ENCODE data around the gene CFAP65.
A peak's percentile ranks its signal among the peaks of the same experiment; 100 is the strongest.

CFAP65 gene, protein sequence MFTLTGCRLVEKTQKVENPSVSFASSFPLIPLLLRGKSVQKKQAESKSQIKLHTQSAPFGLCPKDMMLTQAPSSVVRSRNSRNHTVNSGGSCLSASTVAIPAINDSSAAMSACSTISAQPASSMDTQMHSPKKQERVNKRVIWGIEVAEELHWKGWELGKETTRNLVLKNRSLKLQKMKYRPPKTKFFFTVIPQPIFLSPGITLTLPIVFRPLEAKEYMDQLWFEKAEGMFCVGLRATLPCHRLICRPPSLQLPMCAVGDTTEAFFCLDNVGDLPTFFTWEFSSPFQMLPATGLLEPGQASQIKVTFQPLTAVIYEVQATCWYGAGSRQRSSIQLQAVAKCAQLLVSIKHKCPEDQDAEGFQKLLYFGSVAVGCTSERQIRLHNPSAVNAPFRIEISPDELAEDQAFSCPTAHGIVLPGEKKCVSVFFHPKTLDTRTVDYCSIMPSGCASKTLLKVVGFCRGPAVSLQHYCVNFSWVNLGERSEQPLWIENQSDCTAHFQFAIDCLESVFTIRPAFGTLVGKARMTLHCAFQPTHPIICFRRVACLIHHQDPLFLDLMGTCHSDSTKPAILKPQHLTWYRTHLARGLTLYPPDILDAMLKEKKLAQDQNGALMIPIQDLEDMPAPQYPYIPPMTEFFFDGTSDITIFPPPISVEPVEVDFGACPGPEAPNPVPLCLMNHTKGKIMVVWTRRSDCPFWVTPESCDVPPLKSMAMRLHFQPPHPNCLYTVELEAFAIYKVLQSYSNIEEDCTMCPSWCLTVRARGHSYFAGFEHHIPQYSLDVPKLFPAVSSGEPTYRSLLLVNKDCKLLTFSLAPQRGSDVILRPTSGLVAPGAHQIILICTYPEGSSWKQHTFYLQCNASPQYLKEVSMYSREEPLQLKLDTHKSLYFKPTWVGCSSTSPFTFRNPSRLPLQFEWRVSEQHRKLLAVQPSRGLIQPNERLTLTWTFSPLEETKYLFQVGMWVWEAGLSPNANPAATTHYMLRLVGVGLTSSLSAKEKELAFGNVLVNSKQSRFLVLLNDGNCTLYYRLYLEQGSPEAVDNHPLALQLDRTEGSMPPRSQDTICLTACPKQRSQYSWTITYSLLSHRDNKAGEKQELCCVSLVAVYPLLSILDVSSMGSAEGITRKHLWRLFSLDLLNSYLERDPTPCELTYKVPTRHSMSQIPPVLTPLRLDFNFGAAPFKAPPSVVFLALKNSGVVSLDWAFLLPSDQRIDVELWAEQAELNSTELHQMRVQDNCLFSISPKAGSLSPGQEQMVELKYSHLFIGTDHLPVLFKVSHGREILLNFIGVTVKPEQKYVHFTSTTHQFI (N-terminal part only)

DNA sequence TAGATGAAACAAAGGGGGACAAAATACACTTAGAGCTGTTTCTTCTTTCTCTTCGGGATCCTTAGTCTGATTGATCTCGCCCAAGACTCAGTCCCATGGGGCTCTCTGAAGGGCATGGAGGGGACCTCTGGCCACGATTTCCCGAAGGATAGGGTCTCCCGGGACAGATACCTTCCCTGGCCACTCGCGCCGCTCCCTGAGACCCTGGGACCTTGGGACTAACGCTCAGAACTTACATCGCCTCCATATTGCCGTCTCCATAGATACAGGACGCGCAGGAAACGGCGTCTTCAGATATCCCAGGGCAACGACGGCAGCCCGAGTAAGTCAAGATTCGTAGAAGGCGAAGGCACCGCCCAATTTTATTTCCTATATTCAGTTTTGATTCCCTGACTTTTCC is at the start of gene CFAP65:
TSS of gene CFAP65 (minus strand) at position 265 of the 400 bp plus-strand sequence. CDS start 2,468 bp downstream, outside the sequence.
- peak; percentile 57 for DNase-seq

DNA sequence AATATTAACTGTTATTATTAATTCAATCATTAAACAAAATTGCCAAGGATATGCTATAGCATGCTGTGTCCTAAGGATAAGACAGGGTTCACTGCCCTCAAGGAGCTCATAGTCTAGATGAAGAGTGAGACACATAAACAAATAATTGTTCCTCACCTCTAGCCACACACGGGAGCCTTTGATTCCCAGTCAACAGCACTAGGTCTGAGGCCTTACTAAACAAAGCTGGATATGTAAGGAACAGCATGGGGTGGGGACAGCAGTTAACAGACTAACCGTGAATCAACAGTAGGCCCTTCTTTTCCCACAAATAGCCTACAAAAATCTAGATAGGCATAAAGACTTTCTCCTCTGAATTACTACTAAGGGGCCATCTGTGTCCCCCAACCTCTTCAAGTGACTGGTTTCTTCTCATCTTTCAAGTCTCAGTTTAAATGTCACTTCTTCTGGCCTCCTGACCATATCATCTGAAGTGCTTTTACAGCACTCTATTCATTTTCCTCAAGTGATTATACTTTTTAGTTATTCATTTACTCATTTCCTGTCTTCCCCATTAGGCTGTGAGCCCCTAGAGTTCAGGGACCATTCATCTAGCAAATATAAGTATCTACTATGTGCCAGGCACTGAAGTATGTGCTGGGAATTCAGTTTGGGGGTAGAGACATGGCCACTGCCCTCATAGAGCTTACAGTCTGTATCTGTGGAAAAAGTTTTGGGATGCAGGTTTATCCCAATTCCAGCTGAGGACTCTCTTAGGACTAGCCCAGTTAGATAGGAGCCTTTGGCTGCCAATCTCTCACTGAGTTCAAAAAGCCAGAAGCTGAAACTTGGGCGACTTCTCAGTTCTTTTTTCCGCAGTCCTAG is 49.4 kb upstream of the CFAP65 start:
- DNase-seq = no peak

DNA sequence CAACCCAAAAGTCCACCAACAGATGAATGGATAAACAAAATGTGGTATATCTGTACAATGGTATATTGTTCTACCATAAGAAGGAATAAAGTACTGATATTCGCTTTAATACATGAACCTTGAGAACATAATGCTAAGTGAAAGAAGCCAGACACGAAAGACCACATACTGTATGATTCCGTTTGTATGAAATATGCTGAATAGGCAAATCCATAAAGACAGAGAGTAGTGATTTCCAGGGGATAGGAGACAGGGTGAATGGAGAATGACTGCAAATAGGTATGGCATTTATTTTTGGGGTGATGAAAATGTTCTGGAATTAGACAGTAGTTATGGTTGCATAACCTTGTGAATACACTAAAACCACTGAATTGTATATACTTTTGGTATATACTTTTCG is 48.0 kb upstream of the CFAP65 start:
- DNase-seq = no peak

DNA sequence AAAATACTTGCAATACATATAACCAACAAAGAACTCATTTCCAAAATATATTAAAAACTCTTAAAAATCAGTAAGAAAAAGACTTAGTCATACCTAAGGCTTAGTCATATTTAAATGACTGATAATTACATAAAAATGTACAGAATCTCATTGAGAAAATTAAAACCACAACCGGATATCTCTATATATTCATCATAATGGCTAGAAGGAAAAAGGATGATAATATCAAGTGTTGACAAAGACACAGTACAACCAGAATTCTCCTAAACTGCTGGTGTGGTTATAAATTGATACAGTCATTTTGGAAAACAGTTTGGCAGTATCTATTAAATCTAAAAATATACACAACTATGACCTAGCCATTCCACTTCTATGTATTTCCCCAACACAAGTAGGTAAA is 46.5 kb upstream of the CFAP65 start:
- DNase-seq = no peak

DNA sequence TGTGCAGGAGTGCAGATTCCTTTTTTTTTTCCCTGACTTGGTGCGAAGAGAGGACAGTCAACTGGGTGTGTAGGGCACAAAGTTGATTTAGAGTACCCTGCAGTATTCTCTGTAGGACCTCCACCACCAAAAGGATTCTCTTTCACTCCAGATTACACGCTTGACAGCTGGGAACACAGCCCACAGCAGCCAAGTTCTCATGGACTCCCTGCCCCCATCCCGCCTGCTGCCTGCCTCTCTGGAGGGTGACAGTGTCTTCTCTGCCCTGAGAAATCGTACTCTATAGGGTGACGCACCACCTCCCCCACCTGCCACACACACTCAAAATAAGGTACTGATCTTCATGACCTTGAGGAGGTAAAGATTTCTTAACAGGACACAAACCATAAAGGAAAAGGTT is 46.0 kb upstream of the CFAP65 start:
- no peak for DNase-seq

DNA sequence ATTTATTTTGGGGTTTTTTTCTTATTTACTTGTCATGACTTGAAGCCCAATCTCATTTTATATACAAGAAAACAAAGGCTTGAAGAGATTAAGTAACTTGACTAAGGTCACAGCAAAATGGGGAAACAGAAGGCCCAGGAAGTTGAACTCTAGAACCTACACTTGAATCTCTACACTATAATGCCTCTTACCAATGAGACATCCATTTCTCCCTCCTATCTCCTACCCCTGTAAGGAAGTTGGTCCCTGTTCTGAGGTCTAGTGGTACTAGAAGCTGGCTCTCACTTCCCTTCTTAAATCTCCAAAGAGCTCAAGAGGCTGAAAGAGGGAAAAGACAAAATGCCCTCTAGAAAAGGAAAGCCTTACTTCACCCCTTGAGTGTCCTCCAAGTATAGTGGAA is 44.9 kb upstream of the CFAP65 start:
- DNase-seq = no peak

DNA sequence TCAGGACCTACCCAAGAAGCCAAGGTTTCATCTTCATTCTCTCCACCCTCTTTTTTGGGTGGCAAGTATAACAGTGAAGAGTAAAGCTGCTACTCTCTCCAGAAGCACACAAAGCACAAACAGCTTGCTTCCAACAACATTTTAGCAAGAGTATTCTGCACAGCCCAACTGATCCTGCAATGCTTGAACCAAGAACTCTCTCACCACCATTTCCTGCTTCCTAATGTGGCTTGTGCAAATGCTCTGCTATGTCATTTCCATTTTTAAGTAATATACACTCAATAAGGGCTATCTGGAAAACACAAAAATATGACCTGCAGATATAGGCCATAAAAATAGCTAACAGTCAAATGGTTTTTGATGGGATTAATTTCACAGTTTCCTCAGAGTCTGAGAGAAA is 43.5 kb upstream of the CFAP65 start:
- DNase-seq = no peak

DNA sequence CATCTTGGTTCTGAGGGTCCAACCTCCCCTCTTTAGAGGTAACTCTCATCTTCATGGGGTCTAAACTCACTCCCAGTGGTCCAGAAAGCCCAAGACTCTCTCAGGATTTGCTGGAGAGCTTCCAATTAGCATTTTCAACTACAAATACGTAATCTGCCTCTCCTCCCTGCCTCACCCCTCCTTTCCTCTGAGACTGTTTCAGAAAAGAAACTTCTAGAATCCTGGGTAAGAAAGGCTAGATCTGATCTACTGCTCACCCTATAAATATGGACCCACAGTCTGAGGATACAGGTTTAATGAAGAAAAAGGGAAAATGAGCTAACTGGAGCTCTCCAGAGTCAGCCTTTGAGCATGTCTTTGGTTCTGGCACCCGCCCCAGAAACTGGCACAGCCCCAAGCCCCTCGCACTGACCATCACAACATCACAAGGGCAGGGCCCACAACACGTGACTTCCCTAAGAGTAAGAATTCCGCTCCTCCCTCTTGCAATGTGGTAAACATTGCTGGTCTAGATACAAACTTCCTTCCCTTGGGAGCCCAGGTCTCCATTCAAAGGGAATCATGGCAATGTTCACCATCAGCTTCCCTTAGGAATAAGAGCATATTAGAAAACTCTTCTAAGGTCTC is 41.1 kb upstream of the CFAP65 start:
- no peak for DNase-seq

DNA sequence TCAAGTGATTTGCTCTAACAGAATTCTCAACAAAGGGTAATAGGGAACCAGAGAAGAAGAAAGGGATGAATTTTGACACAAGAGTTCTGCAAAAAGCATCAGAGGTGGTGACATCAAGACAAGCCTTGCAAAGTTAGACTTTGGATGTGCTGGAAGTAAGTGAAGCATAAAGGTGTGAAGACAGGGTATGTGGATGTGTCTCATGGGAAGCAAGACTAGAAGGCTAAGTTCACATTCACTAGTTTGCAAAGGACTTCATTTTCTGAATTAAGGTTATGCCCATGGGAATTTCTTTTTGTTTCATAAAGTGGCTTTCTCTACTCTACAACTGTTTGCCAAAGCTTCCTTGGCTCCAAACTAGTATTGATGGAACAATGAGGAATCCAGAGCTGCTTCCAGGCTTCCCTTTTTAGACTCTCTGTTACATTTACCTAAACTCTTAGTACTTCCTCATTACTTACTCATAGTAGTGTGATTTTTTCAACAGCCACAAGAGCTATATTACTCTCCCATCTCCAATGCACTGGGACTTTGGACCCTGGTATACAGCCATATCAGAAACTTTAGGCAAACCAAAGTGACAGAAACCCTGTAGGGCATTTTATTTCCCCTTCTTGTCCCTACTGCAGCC is 40.5 kb upstream of the CFAP65 start:
- DNase-seq = no peak

DNA sequence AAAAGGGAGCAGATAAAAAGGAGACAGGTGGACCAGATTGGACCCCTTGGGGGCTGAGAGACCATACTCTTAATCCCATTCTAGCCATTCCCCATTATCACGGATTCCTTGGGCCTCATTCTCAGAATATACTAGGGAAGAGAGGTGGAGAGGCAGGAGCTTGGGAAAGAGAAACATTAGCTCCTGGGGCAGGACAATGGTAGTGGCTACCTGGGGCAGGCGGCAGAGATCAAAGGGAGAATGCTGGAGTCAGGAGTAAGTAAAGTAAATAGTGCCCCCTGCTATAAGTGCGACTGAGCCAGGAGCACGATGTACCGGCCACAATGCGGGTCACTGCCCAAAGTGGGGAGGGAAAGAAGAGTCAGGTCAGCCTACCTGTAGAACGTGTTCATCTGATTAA is 39.8 kb upstream of the CFAP65 start:
- no peak for DNase-seq

DNA sequence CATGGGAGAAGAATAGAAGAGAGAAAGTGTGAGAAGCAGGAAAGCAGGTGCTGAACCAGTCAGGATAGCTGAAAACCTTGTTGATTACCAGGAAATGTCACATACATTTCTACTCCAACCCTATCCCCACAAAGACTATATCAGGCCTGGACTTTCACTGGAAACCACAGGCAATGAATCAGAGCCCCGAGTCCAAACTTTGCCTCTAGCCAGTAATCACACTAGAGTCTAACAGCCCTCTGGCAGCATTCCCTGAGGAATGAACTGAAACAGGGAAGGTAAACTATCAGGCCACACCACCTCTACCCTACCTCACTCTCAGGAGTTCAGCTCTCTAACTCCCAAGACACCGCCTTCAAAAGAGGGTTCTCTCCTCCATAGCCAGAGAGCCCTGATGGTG is 38.1 kb upstream of the CFAP65 start:
- DNase-seq = no peak

DNA sequence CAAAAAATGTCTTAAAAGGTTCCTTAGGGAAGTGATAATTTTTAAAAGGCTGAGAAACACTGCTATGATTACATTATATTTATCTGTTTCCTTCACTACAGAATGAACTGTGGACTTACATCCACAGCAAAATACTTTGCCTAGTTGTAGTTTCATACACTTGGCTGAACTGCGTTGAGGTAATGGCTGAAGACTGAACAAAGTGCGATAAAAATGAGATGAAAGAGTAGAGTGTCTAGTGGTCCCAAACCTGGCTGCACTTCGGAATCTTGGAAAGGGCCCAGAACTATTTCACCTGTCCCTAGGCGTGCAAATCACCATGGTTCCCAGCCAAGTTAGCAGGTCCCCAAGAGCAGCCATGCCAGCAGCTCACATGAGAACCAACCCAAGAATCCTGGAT is 37.6 kb upstream of the CFAP65 start:
- no peak for DNase-seq

DNA sequence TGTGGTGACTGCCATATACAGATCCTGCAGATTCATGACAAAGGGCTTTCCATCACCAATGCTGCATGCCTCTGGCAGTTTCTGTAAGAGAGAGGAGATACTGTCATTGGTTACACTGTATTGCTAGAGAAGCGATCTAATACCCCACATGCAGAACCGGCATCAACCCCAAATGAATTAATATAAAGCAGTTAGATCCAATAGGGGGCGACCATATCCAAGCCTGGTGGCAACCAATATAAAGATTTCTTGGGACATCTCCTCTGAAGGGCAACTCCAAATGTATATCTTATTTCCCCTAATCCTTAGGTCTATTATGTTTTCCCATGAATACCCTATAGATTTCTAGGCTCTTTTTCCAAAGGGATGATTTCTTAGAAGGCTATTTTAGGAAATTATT is 36.8 kb upstream of the CFAP65 start:
- DNase-seq = no peak

DNA sequence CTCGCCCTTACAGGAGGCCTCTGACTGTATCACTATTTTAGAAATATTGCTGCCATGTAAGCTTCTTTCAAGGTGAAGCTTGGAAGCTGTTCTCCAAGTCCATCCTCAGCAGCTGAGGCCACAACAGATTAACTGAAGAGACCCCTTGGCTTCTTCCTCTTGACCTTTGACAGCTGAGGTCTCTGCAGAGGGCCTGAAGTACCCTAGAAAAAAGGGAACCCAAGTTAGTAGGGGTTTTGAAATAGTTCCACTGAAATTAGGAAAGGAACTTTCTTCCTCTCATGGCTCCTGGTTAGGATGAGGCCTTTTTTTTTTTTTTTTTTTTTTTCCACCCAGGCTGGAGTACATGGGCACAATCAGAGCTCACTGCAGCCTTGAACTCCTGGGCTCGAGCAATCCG is 34.9 kb upstream of the CFAP65 start:
- DNase-seq = no peak

DNA sequence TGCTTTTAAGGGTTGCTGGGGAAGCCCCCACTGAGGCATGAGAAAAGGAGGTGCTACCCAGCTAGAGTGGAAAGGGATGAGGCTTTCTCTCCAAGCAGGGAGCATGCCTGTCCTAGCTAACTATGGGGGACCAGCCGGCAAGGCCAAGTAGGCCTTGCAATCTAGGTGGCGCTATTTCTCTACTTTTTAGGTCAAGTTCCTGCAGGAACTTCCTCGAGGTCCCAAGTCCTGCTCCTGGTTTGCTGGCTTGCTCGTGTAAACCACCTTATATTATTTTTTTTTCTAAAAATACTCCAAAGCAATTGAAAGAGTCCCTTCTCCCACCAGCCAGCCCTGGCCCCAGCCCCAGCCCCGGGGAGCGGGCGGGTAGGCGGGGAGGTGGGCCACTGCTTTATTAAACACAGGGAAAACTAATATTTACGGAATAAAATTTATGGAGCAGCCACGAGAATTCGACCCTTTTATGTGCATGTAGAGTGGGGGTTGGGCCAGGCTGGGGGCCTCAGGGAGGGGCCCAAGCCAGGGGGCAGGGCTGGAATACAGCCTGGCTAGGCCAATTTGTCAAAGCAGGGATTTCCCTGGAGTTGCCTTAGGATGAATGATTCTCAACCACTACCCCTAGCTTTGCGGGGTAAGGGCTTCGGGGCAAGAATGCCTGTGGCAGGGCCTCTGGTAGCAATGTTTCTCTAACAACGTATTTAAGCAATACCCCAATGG is 32.3 kb upstream of the CFAP65 start:
- DNase-seq = peak; percentile 21

DNA sequence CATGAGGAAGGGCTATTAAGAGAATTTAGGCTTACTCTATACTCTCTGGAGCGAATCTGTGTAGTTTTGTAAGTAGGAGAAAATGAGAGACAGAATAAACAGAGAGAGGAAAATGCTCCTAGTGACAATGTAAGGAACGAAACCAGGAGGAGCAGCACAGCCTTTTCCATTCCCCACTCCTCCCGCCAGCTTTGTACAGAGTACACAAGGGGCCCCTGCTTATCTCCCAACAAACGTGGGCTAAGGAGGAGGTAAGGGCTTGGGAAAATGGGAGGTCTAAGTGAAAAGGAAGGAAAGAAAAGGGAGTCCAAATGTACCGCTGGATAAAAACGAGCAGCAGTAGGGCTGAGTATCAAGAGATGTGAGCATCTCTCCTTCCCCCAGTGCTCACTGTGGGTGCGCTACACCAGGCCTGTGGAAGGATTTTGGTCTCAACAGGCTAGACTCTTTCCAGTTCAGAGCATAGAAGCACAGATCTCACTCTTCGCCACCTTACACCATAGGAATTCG is 31.5 kb upstream of the CFAP65 start:
- no peak for DNase-seq

DNA sequence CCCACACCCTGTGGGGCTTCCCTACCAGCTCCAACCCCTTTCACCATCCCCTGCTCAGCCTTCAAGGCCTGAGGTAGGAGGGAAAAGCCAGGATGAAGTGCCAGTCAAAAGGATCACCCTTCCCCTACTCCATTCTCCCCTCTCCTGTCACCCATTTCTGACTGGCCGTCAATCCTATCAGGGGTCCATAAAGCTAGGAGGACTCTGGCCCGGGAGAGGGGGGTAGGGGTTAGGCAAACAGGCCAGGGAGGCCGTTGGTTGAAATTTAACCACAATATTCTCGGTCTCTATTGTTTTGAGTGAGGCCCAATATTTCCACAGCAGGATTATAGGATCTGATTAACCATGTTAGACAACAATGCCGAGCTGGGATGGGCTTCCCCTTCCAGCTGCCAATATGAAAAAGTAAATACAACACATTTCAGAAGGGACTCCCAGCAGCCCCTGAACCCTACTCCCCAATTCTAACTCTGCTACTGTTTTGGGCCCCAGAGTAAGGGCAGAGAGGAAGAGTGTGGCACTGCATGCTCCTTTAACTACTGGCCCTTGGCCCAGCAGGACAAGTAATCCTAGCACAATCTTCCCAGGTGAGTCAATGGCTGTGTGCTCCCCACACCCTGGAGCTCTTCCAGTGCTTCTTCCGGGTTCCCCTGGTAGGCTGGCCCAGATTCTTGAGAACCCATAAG is 30.0 kb upstream of the CFAP65 start:
- no peak for DNase-seq

DNA sequence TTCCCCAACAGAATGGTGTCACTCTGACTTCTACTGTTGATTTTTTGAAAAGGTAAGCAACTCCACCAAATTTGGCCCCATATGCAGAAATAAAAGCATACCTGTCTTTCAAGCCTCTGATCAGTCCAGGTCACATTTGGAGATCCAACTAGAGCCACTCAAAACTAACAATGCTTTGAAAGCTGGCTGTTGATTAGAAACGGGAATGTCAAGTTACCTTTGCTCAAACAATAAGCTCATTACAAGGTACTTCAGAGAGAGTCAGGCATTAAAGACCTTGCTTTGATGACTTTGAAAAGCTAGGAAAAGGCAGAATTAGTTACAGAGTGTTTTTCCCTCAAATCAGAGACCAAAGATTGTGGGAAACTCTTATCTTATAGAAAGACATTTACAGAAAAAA is 24.2 kb upstream of the CFAP65 start:
- no peak for DNase-seq

DNA sequence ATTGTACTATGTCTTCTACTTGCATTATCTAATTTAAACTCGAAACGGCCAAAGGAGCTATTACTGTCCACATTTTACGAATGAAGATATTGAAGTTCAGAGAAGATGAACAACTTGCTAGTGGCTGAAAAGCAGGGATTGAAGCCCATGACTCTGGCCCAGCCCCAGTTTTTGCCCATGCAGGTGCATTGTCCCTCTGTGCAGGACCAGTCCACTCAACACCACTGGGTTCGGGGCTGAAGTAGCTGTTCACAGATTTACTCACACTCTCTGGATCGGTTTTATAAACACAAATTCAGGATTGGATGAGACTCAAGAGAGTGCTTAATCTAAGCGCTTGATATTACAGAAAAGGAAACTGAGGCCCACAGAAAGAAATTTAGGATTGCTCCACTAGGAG is 20.8 kb upstream of the CFAP65 start:
- no peak for DNase-seq

Measured in stimulated activated CD4-positive, alpha-beta T cell treated with anti-CD3 and anti-CD28 coated beads, Interleukin-15, amount 100 ng/mL, for 24 hours (primary cell).